GM21723 (cell line): ENCODE results near the gene HSP90AA1.

Experiments
- ATAC-seq: cut with Tn5 transposase; IDR thresholded peaks from one replicate; pipeline ENCODE4 v1.9.1; 2021; ENCODE audit warnings: mild to moderate bottlenecking, moderate library complexity; ENCODE audit not compliant: unreplicated experiment

The HSP90AA1 gene

DNA sequence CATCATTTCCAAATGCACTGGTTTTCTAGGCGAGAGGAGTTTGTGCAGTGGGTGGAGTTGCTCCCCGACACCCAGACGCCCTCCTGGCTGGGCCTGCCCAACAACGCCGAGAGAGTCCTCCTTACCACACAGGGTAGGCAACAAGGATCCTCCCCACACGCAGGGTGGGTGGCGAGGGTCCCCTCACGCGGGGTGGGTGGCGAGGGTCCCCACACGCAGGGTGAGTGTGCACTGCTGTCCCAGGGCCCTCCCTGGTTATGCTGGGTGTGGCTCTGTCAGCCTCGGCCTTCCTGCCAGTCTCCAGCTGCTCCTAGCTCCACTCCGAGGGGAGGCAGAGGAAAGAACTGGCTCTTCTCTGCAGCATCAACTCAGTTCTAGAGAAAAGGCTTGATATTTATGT lies 42.3 kb downstream of the HSP90AA1 start:
- no peak for ATAC-seq

- no peak for ATAC-seq
Observed at GRCh38 chr14:102043251-102044025, 43.4 kb downstream of the HSP90AA1 start.

- ATAC-seq = no peak
Observed at GRCh38 chr14:102042699-102043098, 44.1 kb downstream of the HSP90AA1 start.

DNA sequence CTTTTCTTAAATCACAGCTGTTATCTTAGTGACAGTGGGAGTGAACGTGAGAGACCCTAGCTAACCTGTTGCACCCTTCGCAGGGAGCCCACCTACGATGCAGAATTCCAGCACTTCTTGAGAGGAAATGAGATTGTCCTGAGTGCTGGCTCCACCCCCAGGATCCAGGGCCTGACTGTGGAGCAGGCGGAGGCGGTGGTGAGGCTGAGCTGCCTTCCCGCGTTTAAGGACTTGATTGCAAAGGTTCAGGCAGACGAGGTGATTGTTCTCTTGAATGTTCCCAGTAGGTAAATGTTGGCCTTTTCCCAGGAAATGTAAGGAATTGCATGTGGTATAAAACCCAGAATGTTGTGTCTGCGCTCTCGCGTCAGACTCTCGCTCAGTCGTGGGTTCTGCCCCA lies 46.7 kb downstream of the HSP90AA1 start:
- ATAC-seq = no peak

DNA sequence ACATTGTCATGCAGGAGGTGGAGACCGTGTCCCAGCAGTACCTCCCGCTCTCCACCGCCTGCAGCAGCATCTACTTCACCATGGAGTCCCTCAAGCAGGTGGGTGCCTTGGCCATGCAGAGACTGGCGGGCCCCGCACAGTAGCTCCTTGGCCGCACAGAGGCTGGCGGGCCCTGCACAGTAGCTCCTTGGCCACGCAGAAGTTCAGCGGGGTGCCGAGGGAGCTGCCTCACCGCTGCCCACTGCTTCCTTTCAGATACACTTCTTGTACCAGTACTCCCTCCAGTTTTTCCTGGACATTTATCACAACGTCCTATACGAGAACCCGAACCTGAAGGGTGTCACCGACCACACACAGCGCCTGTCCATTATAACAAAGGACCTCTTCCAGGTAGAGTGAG lies 47.7 kb downstream of the HSP90AA1 start:
- ATAC-seq = no peak

DNA sequence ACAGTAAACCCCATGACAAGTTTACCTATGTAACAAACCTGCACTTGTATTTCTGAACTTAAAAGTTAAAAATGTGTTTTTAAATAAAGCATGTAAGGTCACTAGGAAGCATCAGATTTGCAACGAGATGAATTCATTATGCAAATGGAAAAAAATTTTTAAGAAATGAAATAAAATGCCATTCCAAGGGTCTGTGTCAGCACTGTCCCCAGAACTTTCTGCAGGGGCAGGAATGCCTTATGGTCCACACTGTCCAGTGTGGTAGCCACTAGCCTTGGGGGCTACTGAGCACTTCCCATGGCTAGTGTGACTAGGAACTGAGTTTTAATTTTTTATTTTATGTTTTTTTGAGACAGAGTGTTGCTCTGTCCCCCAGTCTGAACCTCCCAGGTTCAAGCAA lies 49.2 kb downstream of the HSP90AA1 start:
- ATAC-seq = no peak

- ATAC-seq = no peak
Observed at GRCh38 chr14:102035914-102036313, 50.9 kb downstream of the HSP90AA1 start.

DNA sequence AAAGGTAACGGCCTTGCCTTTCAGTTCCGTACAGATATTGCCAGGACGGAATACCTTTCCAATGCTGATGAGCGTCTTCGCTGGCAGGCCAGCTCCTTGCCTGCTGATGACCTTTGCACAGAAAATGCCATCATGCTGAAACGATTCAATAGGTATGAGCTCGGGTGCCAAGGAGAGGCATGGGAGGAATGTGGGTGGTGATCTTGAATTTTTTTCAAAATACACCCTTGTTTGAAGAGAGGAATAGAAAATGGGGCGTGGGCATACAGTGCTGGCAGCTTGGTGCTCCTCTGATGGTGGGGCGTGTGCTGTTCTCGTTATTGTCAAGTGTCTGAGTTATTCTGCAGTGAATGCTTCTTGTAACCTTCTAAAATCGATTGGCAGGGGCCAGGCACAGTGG lies 52.5 kb downstream of the HSP90AA1 start:
- ATAC-seq = no peak

- no peak for ATAC-seq
Observed at GRCh38 chr14:102033241-102033640, 53.6 kb downstream of the HSP90AA1 start.
